DLD1 (cell line): ENCODE measurements around the gene AP2B1.
"Not testable (repeated sequence)": the region's sequence is repeated elsewhere in the genome, so short reads cannot be mapped to it uniquely, and the experiment has no call there.

Experiments used
- in situ Hi-C: cut with HindIII; loops from 2 replicates; pipeline ENCODE4 v1.10.0; 2017; ENCODE audit warnings: low sequenced_read_pairs

AP2B1 gene

DNA sequence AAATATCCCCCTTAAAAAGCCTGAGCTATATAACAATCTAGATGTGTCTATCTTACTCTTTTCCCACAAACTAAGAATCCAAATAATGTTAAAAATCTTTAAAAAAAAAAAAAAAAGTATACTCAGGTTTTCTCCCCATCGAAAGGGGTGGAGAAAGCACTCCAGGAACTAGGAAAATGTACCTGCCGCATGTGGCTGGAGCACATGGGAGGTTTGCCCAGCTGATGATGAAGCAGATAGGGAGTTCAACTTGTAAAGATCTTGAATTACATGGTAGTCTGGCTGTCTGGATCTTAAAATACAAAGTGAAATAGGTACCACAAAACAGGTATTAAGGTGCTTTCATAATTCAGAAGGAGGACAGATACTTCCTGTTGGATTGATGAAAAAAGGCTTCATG, 17.7 kb upstream of the AP2B1 start:
- in situ Hi-C loops: no loop called here

DNA sequence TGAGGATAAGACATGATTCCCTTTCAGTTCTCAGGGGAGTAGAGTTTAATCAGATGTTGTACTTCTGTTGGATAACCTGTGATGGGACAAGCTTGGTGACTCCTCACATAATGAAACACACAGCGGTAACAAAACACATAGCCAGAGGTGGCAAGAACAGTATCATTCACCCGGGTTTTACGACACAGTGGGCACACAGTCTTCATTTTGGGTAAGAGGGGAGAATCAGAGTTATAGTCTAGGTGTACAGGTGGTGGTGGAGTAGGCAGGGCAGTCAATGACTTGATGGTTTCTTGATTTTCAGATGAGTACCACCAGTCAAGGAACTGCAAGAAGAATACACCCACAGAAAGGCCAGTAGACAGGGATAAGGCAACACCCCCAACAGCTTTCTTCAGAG, 11.4 kb upstream of the AP2B1 start:
- in situ Hi-C loops: no loop called here

DNA sequence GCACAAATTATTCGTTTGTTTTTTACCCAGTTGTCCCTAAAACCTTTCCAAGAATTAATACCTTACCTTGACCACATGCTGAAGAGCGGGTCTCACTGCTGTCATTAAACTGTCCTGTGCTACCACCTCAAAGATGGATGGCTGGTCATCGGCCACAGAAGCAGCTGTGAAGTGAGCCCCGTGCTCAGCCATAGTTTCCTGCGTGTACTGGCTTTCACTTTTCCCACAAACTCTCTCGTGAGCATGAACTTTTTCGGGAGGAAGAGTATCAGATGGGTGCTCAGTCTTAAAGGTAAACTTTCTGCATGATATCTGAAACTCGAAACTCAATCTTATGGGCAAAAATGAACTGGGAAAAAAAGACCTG, 9.3 kb upstream of the AP2B1 start:
- in situ Hi-C loops: no loop called here

DNA sequence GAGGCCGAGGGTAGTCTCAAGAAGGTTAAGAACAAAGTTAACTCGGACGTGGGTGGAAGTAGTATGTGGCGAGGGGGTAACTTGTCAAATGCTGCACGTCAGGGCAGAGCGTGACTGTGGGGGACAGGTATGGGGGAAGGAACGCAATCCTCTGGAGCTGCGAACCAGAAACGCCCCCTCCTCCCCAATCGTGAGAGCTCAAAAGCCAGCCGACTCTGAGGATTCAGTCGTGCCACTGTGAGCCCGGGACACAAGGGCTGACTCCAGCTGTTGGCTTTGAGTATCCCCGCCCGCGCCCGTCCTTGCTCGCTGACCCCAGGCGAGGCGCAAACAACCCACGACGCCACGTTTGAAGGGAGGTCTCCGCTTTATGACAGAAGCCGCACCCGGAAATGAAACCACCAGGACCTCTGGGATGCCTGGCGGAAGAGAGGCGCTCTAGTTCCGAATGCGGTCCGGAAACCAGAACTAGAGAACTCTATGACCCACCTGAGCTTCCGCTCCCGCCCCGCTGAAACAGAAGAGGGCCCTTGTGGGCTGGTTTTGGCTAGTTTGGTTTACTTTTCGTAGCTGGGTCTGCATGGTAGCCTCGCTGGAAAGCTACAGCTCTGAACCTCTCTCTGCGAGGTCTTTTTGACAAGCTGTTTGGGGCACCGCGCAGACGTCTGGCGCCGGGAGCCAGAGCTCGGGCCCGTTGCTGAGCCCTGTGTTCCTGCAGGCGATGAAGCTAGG, 8.8 kb upstream of the AP2B1 start, which contains the start of gene PEX12:
TSS of gene PEX12 (minus strand) at position 375 of the 732 bp plus-strand sequence. CDS start 550 bp downstream, outside the sequence.
- in situ Hi-C loops: no loop called here

DNA sequence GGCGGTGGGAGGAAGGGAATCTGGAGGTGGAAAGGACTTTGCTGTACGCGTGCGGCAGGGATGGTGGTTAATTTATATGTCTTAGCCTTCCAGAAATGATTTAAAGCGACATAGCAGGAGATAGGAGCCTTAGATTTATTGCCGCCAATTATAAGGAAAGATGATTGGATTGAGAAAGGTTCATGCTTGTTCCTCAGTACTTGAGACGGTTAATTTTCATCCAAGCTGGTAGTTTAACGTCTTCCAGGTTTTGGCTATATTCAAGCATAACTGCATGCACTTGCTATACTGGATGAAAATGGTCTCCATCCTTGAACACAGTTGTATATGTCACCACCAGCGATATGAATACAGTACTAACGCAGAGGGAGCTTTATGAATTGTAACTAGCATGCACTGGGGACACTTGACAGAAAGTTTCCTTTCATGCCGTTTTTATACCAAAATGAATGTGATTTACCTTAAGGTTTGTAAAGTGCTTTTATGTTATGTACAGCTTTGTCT, 8.1 kb upstream of the AP2B1 start:
- in situ Hi-C loops: no loop called here

DNA sequence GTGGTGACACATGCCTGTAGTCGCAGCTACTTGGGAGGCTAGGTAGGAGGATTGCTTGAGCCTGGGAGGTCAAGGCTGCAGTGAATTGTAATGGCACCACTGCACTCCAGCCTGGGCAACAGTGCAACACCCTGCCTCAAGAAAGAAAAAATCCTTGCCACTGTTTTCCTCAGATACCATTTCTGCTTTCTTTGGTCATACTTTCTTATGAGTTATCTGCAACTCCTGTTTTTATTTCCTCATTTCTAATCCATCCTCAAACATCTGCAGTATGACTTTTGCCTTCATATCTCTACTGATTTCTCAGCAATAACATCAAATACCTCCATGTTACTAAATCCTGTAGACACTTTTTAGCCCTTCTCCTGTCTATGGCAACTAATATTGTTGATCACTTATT, 3.1 kb upstream of the AP2B1 start:
- in situ Hi-C loops: no loop called here

DNA sequence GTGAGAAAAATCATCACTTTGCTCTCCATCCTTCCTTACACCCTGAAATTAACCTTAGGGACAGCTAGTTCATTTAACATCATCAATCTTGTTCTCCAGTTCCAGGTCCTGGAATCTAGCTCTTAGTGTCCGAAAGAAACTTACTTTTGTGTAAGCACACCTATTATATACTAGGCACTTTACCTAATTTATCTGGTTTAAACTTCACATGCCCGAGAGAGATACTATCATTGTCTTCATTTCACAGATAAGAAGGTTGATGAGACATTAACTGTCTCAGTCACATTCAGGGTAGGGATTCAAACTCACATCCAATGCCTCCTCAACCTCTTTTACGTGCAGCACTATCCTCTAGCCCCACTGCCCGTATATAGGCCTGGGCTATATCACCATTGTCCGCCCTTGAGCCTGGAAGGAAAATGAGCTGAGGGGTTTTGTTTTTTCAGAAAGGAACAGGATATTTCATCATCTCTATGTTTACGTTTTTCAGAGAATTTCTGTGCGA, 501 bp upstream of the AP2B1 start:
- in situ Hi-C loops: no loop called here

DNA sequence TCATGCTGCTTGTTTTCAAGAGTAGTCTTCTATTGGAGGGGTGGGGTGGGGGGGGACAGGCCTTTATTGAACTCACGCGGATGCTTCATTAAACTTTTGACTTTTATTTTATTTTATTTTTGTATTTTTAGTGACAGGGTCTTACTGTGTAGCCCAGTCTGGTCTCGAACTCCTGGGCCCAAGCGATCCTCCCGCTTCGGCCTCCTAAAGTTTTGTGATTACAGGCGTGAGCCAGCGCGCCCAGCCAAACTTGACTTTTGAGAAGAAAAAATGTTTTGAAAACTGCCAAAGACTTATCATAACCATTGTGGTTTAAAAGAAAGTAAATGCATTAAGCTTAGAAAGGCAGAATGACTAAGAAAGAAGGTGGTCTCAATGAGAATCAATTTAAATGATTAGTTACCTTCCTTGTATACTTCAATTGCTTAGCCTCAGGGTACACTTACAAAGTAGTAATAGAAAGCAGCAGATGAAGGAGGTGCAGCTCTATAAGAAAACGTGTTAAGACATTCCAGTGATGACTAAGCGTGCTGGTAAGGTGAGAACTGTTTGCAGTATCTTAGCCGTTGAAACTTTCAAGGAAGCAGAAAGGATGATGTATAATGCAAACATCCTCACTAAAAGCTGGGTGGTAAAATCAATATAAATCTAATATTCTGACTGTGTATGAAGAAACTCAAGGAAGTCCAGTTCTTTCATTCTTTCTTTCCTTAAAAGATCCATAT, 1.2 kb downstream of the AP2B1 start:
- in situ Hi-C loops: no loop called here

DNA sequence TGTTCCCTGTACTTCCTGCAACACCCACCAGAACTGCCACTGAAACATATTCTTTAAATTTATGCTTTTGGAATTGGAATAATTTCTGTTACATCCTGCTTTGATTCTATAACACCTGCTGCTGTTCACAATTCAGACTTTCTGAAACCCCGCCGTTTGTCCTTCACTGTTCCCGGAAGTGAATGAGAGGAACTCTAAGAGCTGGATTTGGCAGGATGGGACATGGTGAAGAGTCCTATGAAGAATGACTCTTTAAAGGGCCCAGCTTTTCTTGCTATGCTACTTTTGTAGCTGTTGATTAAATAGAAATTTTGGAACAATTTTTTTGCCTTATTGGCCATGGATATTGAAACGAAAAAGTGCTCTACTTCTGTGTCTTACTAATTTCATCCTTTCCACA, 8.9 kb downstream of the AP2B1 start:
- in situ Hi-C loops: no loop called here

DNA sequence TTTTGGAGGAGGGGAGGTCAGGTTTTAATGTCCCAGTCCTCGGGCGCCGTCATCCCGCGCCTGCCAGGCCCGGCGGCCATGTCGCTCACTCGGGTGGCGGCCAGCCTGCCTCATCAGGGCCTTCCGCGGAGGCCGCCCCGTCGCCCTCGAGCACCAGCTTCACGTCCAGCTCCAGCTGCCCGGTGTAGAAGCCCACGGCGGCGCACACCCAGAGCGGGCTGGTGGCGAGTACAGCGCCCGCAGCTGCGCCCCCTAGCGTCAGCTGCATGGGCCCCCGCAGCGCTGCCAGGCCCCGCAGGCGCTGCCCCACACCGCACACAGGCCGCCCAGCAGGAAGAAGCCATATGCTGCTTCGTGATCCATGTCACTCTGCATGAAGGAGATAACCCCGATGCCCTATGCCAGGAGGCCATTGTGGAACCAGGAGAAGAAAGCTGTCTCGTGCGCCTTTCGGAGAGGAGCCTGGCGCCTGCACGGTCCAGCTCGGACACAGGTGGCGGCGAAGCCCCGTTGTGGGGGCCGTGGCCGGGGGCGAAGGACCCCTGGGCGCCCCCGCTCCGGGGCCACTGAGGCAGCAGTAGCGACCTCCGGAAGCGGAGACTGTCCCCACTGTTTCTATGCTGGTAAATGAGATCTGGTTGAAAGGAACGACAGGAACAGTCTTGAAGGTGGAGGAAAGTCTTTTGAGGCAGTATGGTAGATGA, 9.6 kb downstream of the AP2B1 start:
- in situ Hi-C loops: no loop called here

DNA sequence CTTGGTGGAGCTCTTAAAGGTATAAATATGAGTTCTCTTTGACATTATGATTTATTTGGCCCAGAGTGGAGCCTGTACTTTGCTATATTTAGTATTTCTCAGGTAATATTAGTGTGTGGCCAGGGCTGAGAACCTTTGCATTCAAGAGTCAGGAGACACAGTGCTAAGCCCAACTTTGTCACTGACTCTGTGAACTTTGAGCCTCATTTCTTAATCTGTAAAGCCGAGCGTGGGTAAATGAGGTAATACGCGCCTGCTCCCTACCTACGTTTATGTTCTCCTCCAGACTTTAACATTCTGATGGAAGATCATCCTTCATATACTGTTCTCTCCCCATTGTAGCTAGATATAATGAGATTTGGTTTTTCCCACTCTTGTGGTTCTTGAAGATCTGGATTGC, 10.5 kb downstream of the AP2B1 start:
- in situ Hi-C loops: no loop called here

DNA sequence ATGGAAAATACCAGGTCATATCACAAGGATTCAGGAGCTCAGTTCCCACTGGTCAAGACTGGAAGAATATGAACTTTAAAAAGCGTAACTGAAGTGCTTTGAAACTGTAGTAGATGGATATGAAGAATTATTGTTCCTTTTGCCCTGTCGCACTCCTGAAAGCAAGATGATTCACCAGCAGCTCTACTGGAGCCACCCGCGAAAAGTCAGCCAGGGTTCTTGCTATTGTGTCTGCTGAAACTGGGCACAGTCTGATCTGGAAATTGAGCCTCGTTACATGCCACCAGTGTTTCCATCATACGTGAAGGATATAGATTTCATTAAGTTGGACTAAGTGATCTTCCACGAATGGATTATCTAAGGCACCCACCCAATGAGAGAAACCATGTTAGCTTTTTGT, 16.6 kb downstream of the AP2B1 start:
- in situ Hi-C loops: no loop called here

DNA sequence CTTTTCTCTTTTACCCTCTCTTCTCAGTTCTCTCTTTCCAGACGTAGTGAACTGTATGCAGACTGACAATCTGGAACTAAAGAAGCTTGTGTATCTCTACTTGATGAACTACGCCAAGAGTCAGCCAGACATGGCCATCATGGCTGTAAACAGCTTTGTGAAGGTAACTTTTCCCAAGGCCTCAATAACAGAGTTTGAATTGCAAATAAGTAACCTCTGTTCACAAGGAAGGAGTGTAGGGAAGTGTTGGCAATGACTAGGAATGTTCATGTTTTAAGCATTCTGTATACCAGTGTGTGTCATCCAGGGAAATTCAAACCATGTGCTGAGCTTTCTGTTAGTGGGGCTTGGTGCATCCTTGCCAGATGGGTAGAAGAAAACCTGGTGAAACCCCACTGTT, 18.6 kb downstream of the AP2B1 start:
- in situ Hi-C loops: no loop called here

DNA sequence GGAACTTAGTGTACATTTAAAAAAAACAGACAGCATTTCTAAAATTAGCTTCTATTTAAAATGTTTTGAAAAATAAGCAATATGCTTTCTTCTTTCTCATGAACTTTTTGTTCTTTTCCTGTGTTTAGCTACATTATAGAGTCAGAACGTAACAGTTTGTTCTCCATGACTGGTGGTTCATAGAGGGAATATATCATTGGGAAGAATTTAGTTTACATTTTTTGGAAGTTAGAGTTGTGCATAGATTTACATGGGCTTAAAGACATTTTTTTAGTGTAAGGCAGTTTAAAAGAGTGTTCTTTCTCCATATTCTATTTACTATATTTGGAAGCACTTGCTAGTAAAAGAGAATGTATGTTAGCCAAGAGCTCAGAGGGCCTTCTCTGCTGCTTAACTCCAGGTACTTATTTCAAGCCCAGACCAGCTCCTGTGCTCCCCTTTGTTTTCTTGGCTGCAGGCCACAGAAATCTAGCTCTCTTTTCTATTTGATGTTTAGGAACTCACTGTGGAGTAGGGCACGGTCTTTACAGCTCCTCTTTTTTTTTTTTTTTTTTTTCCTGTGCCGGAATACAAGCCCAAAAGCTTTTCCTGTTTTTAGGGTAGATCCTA, 20.2 kb downstream of the AP2B1 start:
- in situ Hi-C loops: no loop called here

DNA sequence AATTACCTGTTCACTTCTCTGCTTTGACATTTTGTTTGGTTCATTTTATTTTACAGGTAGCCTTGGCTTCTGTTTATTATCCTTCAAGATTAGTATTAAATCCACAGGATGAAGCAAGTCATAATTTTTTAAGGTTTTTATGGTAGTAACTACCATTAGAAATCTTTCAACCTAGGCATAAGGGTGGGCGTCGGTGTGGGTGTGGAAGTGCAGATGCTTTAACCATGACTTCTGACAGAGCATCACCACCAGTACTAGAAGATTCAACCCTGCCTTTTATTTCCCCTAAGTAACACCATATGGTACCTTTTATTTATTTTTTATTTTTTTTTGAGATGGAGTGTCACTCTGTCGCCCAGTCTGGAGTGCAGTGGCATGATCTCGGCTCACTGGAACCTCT, 22.7 kb downstream of the AP2B1 start:
- in situ Hi-C loops: no loop called here

DNA sequence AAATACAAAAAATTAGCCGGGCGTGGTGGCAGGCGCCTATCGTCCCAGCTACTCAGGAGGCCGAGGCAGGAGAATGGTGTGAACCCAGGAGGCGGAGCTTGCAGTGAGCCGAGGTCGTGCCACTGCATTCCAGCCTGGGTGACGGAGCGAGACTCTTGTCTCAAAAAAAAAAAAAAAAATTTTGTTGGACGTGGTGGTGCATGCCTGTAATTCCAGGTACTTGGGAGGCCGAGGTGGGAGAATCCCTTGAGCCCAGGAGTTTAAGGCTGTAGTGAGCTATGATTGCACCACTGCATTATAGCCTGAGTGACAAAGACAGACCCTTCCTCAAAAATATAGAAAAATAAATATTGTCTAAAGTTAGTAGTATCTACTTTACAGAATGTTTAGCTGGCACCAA, 23.6 kb downstream of the AP2B1 start:
- in situ Hi-C loops: not testable (repeated sequence)

DNA sequence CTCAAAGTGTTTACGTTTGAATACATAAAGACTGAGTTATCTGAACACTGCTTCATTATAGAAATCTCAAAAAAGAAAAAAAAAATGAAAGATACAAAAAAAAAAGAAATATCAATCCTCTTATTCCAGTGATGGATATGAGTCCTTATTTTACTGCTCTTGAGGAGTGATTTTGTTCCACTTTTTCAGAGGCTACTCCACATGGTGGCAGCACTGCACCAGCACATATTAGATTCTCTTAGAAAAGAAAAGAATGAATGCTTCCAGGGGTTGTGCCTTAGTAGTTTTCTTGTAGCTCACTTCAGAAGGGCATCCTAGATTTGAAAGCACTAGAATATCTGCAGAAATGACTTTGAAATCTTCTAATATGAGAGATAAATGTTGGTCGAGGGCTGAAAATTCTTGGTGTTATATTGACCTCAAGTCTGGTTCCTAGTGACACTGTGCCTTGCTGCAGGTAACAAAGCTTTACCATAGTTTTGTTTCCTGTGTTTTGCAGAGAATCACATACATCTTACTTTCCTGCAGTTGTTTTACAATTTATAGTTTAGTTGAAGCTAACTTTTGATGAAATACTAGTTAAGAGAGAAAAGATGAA, 25.9 kb downstream of the AP2B1 start:
- in situ Hi-C loops: no loop called here

DNA sequence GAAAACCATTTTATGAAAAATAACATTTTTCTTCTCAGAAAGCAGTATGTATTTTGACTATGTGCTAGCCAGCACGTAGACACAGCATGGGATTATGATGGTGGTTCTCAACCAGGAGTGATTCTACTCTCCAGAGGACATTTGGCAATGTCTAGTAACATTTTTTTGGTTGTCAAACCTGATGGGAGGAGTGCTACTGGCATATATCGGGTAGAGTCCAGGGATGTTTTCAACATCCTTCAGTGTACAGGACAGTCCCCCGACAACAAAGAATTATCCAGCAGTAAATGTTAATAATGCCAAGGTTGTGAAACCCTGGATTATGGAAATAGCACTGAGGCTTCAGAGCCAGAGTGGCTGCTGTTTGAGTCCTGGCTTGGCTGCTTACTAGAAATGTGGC, 27.7 kb downstream of the AP2B1 start:
- in situ Hi-C loops: no loop called here

DNA sequence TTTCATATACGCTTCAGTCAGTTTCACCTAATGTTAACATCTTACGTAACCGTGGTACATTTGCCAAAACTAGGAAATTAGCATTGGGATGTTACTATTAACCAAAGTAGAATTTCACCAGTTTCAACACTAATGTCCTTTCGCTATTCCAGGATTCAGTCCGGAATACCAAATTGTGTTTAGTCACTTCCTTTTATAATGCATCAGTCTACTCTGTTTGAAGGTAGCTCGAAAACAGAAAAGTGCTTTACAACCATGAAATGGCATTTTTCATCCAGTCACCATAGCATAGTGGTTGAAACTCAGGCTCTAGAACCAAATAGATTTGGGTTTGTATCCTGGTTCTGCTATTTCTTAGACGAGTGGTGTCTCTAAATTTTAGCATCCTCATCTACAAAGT, 29.4 kb downstream of the AP2B1 start:
- in situ Hi-C loops: no loop called here

DNA sequence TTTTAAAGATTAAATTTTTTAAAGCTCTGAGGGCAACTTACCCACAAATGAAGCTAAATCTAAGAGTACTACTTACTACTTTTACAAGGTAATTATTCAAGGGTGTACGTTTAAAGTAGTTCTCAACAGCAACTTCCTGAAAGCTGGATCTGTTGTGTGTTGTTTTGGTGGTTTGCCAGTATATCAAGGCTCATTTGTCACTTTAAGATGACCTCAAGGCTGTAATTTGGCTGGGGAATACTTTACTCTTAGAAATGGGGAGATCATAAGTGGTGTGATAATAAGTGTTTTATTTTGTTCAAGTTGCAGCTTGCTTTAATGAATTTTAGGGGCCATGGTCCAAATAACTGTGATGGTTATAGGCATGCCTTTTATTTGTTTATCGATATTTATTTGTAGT, 30.4 kb downstream of the AP2B1 start:
- in situ Hi-C loops: no loop called here

DNA sequence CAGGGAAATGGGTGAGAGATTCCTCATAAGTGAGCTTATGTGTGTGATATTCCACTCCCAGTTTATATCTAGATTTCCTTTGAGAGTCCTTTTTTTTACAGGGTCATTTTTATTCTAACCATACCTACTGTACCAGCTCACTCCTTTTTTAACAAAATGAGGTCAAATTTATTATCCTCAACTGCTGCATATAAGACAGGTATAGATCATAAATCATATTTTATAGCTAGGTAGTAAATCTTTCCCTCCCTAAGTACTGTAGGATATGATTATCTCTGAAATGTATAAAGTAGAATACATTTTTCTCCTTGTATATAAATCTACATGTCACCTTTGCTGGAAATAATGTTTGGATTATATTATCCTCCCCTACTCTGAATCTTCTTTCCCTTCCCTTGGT, 31.5 kb downstream of the AP2B1 start:
- in situ Hi-C loops: no loop called here
